ENCODE results near the gene RADIL.
A peak's percentile ranks its signal among the peaks of the same experiment; 100 is the strongest.

The RADIL gene

DNA sequence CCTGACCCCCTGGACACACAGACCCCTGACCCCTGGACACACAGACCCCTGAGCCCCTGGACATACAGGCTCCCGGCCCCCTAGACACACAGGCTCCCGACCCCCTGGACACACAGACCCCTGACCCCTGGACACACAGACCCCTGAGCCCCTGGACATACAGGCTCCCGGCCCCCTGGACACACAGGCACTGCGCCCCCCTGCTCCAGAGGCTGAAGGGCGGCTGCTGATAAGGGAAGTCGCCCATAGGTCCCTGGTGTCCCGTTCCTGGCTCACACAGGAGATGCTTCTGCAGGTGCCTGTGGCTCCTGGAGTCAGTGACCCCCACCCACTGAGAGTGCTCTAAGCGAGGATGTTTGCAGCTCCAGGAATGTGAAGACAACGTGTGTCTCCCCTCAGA is 111.8 kb downstream of the RADIL start:
- peaks cover 0 to 13% of the 10 kb centered on the region in 2 experiments; a peak in 2 of 3 replicates for H3K36me3 ChIP-seq (ENCODE audit: control insufficient read depth in 2 of 2, insufficient read depth in 1 of 2, low read length in 2 of 2)
- CTCF ChIA-PET: no interaction called here
- no peaks in the 10 kb centered on the region for H3K9me3 ChIP-seq (ENCODE audit: control insufficient read depth, insufficient read depth, low read depth, low read length)
- no peak overlapping the region for H3K27ac ChIP-seq (ENCODE audit: extremely low read depth, low read depth, low read length)
- peaks cover 4% of the 10 kb centered on the region for H3K4me1 ChIP-seq (ENCODE audit: control insufficient read depth, insufficient read depth, low read length)
- TF ChIP-seq KLF10 (tag by site-specific recombination; IDR thresholded peaks at IDR 0.05) (no peak), ZNF560 (tag by site-specific recombination; IDR thresholded peaks at IDR 0.05; ENCODE audit: borderline replicate concordance) (no peak), ZNF610 (tag by site-specific recombination; IDR thresholded peaks at IDR 0.05; ENCODE audit: borderline replicate concordance) (no peak), GLIS1 (tag by site-specific recombination; IDR thresholded peaks at IDR 0.05) (no peak), ZNF112 (tag by site-specific recombination; IDR thresholded peaks at IDR 0.05) (no peak), ZNF768 (tag by site-specific recombination; IDR thresholded peaks at IDR 0.05) (no peak), RBAK (tag by site-specific recombination; IDR thresholded peaks at IDR 0.05) (no peak), ZNF394 (tag by site-specific recombination; IDR thresholded peaks at IDR 0.05; ENCODE audit: borderline replicate concordance) (no peak)
- no peak overlapping the region for H3K4me3 ChIP-seq (ENCODE audit: low read depth, low read length)
- POLR2A ChIA-PET: no interaction called here

DNA sequence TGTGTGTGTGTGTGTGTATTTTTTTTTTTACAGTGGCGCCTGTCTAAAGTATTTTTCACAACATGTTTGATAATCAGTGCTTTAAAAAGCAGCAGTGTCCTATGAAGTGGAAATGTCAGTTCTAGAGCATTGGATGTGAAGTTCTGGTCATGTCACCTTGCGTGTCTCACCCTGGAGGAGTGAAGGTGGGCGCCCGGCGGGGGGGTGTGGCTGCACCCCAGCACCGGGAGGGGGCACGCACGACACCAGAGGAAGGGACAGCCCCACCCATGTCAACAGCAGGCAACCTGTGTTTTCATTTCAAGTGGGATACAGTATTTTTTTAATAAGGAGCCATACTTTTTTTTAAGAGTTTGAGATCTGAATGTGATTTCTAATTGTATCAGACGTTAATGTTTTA is 112.6 kb downstream of the RADIL start:
- no peaks in the 10 kb centered on the region for H3K4me1 ChIP-seq (ENCODE audit: control insufficient read depth, insufficient read depth, low read length)
- H3K4me3 ChIP-seq (ENCODE audit: low read depth, low read length): no peak overlapping the region
- no peaks in the 10 kb centered on the region for H3K9me3 ChIP-seq (ENCODE audit: control insufficient read depth, insufficient read depth, low read depth, low read length)
- POLR2A ChIA-PET: no interaction called here
- peaks cover 0 to 21% of the 10 kb centered on the region in 2 experiments; a peak in 1 of 3 replicates for H3K36me3 ChIP-seq (ENCODE audit: control insufficient read depth in 2 of 2, insufficient read depth in 1 of 2, low read length in 2 of 2)
- H3K27ac ChIP-seq (ENCODE audit: extremely low read depth, low read depth, low read length): no peak overlapping the region
- TF ChIP-seq, protein P1, sequence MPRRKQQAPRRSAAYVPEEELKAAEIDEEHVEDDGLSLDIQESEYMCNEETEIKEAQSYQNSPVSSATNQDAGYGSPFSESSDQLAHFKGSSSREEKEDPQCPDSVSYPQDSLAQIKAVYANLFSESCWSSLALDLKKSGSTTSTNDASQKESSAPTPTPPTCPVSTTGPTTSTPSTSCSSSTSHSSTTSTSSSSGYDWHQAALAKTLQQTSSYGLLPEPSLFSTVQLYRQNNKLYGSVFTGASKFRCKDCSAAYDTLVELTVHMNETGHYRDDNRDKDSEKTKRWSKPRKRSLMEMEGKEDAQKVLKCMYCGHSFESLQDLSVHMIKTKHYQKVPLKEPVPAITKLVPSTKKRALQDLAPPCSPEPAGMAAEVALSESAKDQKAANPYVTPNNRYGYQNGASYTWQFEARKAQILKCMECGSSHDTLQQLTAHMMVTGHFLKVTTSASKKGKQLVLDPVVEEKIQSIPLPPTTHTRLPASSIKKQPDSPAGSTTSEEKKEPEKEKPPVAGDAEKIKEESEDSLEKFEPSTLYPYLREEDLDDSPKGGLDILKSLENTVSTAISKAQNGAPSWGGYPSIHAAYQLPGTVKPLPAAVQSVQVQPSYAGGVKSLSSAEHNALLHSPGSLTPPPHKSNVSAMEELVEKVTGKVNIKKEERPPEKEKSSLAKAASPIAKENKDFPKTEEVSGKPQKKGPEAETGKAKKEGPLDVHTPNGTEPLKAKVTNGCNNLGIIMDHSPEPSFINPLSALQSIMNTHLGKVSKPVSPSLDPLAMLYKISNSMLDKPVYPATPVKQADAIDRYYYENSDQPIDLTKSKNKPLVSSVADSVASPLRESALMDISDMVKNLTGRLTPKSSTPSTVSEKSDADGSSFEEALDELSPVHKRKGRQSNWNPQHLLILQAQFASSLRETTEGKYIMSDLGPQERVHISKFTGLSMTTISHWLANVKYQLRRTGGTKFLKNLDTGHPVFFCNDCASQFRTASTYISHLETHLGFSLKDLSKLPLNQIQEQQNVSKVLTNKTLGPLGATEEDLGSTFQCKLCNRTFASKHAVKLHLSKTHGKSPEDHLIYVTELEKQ (tag by site-specific recombination; IDR thresholded peaks at IDR 0.05; ENCODE audit: borderline replicate concordance): no peak
- TF ChIP-seq, protein P2, sequence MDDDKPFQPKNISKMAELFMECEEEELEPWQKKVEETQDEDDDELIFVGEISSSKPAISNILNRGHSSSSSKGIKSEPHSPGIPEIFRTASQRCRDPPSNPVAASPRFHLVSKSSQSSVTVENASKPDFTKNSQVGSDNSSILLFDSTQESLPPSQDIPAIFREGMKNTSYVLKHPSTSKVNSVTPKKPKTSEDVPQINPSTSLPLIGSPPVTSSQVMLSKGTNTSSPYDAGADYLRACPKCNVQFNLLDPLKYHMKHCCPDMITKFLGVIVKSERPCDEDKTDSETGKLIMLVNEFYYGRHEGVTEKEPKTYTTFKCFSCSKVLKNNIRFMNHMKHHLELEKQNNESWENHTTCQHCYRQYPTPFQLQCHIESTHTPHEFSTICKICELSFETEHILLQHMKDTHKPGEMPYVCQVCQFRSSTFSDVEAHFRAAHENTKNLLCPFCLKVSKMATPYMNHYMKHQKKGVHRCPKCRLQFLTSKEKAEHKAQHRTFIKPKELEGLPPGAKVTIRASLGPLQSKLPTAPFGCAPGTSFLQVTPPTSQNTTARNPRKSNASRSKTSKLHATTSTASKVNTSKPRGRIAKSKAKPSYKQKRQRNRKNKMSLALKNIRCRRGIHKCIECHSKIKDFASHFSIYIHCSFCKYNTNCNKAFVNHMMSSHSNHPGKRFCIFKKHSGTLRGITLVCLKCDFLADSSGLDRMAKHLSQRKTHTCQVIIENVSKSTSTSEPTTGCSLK (tag by site-specific recombination; IDR thresholded peaks at IDR 0.05): no peak
- TF ChIP-seq MEIS1 (CRISPR knock-in tag; IDR thresholded peaks at IDR 0.05; ENCODE audit: borderline replicate concordance) (no peak), ZNF660 (tag by site-specific recombination; IDR thresholded peaks at IDR 0.05) (no peak), ZEB2 (tag by site-specific recombination; IDR thresholded peaks at IDR 0.05) (no peak), ZNF555 (tag by site-specific recombination; conservative IDR thresholded peaks at IDR 0.05) (no peak)
- TF ChIP-seq, protein P3, sequence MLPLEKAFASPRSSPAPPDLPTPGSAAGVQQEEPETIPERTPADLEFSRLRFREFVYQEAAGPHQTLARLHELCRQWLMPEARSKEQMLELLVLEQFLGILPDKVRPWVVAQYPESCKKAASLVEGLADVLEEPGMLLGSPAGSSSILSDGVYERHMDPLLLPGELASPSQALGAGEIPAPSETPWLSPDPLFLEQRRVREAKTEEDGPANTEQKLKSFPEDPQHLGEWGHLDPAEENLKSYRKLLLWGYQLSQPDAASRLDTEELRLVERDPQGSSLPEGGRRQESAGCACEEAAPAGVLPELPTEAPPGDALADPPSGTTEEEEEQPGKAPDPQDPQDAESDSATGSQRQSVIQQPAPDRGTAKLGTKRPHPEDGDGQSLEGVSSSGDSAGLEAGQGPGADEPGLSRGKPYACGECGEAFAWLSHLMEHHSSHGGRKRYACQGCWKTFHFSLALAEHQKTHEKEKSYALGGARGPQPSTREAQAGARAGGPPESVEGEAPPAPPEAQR (tag by site-specific recombination; IDR thresholded peaks at IDR 0.05): no peak
- CTCF ChIA-PET: no interaction called here

DNA sequence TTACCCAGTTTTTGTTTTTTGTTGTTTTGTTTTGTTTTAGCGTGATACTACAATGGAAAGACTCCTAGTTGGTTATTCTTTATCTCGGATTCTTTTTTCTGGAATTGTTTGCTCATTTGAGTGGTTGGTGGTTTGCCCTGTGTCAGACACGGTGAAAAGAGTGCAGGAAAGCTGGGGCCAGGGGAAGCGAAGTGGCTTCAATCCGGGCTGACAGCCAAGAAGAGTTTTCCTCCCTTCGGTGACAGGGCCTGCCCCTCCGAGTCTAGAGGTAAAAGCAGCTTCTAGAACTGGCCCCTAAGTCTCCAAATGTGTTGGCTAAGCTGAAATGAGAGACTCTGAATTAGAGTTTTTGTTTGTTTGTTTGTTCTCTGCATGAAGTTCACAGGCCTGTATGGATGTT is 113.8 kb downstream of the RADIL start:
- TF ChIP-seq ZNF791 (tag by site-specific recombination; IDR thresholded peaks at IDR 0.05) (no peak), FEZF1 (tag by site-specific recombination; IDR thresholded peaks at IDR 0.05) (peak; percentile 61)
- POLR2A ChIA-PET: no interaction called here
- H3K9me3 ChIP-seq (ENCODE audit: control insufficient read depth, insufficient read depth, low read depth, low read length): no peaks in the 10 kb centered on the region
- CTCF ChIA-PET: no interaction called here
- H3K4me3 ChIP-seq (ENCODE audit: low read depth, low read length): no peak overlapping the region
- no peaks in the 10 kb centered on the region for H3K4me1 ChIP-seq (ENCODE audit: control insufficient read depth, insufficient read depth, low read length)
- H3K36me3 ChIP-seq (ENCODE audit: control insufficient read depth in 2 of 2, insufficient read depth in 1 of 2, low read length in 2 of 2): peaks cover 0 to 30% of the 10 kb centered on the region in 2 experiments; a peak in 1 of 3 replicates
- peak overlapping the region; percentile 24; the same call in 1 of the 2 replicates for H3K27ac ChIP-seq (ENCODE audit: extremely low read depth, low read depth, low read length)
